Chondrocyte (in vitro differentiated cells): ENCODE results near the gene CDK18. TPM values are rescaled to one million over a fixed set of nuclear protein-coding genes. Genes with fewer than 3 reads are reported as not detected.

Experiments used
- DNase-seq: peaks from one replicate; pipeline ENCODE4 v3.0.0; 2021; ENCODE audit warnings: mixed read lengths, low spot score
- H3K27ac Mint-ChIP-seq: one replicate; pipeline ENCODE4 v1.8.0; 2021; ENCODE audit warnings: mild to moderate bottlenecking, moderate library complexity, mixed read lengths; ENCODE audit not compliant: unreplicated experiment
- H3K27me3 Mint-ChIP-seq: 2 replicates; pipeline ENCODE4 v1.8.0; 2021; ENCODE audit warnings: low read depth, mixed read lengths
- H3K36me3 Mint-ChIP-seq: 2 replicates; pipeline ENCODE4 v1.8.0; 2021; ENCODE audit warnings: low read depth, mixed read lengths
- H3K4me1 Mint-ChIP-seq: 2 replicates; pipeline ENCODE4 v1.8.0; 2021; ENCODE audit warnings: low read depth, mild to moderate bottlenecking, mixed read lengths
- H3K4me3 Mint-ChIP-seq: one replicate; pipeline ENCODE4 v1.8.0; 2021; ENCODE audit warnings: mild to moderate bottlenecking, moderate library complexity, mixed read lengths; ENCODE audit not compliant: unreplicated experiment
- H3K9me3 Mint-ChIP-seq: 2 replicates; pipeline ENCODE4 v1.8.0; 2021; ENCODE audit warnings: low read depth, mixed read lengths
- total RNA-seq: library from RNA; stranded (reverse); gene quantifications from 3 replicates; pipeline ENCODE4 v1.2.1, GENCODE V29; 2021
- TF ChIP-seq, protein P1 (sequence below): fragments of 200-600 bp; sonication (generic); IDR thresholded peaks from 2 replicates; pipeline ENCODE4 v1.5.0; 2021; ENCODE audit warnings: antibody characterized with exemption, mild to moderate bottlenecking, moderate library complexity

CDK18 gene
- total RNA-seq, 1 donor from 2014 or later: 17.3 TPM

DNA sequence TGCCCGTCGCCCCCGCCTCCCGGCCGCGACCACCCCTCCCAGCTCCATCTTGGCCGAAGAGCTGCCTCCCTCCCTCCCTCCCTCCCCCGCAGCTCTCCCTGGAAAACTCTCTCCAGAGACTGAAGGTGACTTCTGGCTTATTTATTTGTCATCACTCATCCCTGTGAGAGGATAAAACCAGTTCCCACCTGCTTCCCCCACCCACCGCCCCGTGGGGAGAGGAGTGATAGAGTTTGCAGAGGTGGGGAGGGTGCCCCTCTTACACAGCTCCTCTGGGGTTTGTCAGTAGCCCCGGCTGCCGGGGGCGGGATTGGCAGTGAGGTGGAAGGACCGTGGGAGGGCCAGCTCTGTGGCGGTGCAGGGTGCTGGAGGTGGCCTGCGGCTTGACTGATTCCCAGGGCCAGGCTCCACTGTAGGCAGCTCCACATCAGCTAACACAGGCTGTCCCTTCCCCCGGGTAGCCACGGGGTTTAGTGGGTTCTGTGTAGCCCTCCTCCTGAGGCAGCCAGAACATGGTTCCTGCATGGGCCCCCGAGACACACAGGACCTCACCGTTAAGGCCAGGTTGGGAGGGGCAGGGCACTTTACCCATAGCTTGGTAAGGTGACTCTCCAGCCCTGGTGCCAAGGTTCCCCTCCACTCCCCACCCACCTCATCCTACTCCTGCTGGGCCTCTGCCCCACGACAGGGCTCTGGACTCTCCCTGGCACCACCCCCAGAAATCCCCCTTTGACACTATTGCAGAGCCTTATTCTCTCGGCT is 65.1 kb downstream of the CDK18 start:
- Mint-ChIP-seq H3K4me3 (no peak overlapping the region), H3K27me3 (peaks cover 70% of the 10 kb centered on the region), H3K36me3 (no peaks in the 10 kb centered on the region), H3K27ac (no peak overlapping the region), H3K4me1 (peaks cover 3% of the 10 kb centered on the region), H3K9me3 (no peaks in the 10 kb centered on the region)
- DNase-seq: peak; percentile 88
- TF ChIP-seq, protein P1, sequence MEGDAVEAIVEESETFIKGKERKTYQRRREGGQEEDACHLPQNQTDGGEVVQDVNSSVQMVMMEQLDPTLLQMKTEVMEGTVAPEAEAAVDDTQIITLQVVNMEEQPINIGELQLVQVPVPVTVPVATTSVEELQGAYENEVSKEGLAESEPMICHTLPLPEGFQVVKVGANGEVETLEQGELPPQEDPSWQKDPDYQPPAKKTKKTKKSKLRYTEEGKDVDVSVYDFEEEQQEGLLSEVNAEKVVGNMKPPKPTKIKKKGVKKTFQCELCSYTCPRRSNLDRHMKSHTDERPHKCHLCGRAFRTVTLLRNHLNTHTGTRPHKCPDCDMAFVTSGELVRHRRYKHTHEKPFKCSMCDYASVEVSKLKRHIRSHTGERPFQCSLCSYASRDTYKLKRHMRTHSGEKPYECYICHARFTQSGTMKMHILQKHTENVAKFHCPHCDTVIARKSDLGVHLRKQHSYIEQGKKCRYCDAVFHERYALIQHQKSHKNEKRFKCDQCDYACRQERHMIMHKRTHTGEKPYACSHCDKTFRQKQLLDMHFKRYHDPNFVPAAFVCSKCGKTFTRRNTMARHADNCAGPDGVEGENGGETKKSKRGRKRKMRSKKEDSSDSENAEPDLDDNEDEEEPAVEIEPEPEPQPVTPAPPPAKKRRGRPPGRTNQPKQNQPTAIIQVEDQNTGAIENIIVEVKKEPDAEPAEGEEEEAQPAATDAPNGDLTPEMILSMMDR: no peak

DNA sequence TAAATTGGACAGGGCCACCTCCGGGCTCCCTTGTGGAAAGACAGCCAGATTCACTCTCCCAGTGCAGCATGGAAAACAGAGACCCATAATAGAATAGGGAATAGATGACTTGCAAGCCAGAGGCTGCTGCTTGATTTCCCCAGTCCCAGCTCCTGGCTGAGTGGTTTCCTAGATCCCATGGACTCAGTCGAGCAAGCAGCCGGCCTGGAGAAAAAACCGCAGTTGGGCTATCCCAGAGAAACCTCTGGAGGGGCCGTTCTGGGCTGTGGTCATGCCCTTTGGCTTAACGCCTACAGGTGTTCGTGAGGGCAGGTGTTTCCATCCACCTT is 65.7 kb downstream of the CDK18 start:
- DNase-seq: peak; percentile 60
- Mint-ChIP-seq H3K4me1 (peaks cover 3% of the 10 kb centered on the region), H3K9me3 (no peaks in the 10 kb centered on the region), H3K27me3 (peaks cover 68% of the 10 kb centered on the region), H3K4me3 (no peak overlapping the region), H3K27ac (no peak overlapping the region), H3K36me3 (no peaks in the 10 kb centered on the region)
- TF ChIP-seq, protein P1: no peak

GRCh38 chr1:205570796-205571537 is 66.5 kb downstream of the CDK18 start:
- no peak for DNase-seq

DNA sequence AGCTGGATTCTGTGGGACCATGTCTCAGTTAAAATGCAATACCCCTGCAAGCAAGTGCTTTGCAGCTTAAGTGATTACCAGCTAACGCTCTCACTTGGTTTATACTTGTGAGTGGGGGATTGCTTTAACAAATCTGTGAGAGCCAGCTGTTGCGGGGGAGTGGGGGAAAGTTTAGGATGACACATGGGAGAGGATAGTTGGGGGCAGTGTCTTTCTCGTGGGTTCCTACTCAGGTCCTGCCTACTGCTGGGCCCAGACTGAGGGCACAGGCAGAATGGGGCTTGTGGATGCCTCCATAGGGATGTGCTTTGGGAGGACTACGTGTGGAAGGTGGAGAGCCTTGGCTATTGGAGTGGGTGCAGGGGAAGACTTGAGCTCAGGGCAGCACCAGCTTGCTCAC is 67.3 kb downstream of the CDK18 start:
- Mint-ChIP-seq H3K4me3 (no peak overlapping the region), H3K9me3 (no peaks in the 10 kb centered on the region), H3K4me1 (peaks cover 3% of the 10 kb centered on the region), H3K36me3 (no peaks in the 10 kb centered on the region), H3K27me3 (peaks cover 63% of the 10 kb centered on the region), H3K27ac (no peak overlapping the region)
- TF ChIP-seq, protein P1: no peak
- peak; percentile 39 for DNase-seq

More at GRCh38 chr1:205570796-205571537, 66.5 kb downstream of the CDK18 start:
- Mint-ChIP-seq H3K36me3 (no peaks in the 10 kb centered on the region), H3K4me3 (no peak overlapping the region), H3K9me3 (no peaks in the 10 kb centered on the region), H3K27ac (no peak overlapping the region), H3K27me3 (peaks cover 61% of the 10 kb centered on the region), H3K4me1 (peaks cover 3% of the 10 kb centered on the region)
- TF ChIP-seq, protein P1: no peak

GRCh38 chr1:205572421-205572820 is 68.0 kb downstream of the CDK18 start:
- peak; percentile 22 for DNase-seq
- TF ChIP-seq, protein P1: no peak
- peaks cover 3% of the 10 kb centered on the region for H3K4me1 Mint-ChIP-seq
- H3K36me3 Mint-ChIP-seq: no peaks in the 10 kb centered on the region
- H3K27ac Mint-ChIP-seq: no peak overlapping the region
- no peaks in the 10 kb centered on the region for H3K9me3 Mint-ChIP-seq
- H3K4me3 Mint-ChIP-seq: no peak overlapping the region
- H3K27me3 Mint-ChIP-seq: peaks cover 61% of the 10 kb centered on the region
